HG02759 (cell line): ENCODE results near the gene TMEM9B.

Experiments
- ATAC-seq: cut with Tn5 transposase; IDR thresholded peaks from one replicate; pipeline ENCODE4 v1.9.1; 2021; ENCODE audit warnings: mild to moderate bottlenecking, moderate library complexity; ENCODE audit not compliant: unreplicated experiment

TMEM9B gene

DNA sequence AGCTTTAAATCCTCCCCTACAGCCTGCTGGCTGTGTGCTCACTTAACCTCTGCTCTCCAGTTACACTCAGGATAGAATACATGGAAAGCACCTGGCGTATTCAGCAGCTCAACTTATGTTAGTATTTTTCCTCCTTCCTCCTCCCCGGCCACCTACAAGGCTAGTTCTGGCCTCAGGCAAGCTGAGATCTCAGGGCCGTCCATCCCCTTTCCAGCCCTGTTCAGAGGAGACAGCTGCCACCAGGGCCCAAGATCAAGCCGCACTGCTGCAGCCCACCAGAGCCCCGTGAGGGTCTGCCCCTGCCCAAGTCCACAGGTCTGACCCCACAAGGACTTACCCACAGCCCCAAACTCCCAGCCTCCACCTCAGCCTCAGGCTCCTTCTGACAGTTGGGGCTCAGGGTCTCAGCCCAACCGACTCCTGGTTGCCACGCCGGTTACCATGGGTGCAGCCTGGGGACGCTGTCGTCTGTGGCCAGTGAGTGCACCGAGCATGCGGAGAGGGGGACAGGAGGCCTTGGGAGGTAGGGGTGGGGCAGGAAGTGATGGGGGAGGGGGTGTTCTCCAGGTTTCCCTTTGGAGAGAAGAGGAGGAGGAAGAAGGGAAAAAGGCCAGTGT, 31.6 kb downstream of the TMEM9B start, which contains the start of gene C11orf16:
C11orf16 (minus strand) TSS at position 384 of the 617 bp plus-strand sequence. CDS start 639 bp downstream, outside the sequence.
- no peak for ATAC-seq

DNA sequence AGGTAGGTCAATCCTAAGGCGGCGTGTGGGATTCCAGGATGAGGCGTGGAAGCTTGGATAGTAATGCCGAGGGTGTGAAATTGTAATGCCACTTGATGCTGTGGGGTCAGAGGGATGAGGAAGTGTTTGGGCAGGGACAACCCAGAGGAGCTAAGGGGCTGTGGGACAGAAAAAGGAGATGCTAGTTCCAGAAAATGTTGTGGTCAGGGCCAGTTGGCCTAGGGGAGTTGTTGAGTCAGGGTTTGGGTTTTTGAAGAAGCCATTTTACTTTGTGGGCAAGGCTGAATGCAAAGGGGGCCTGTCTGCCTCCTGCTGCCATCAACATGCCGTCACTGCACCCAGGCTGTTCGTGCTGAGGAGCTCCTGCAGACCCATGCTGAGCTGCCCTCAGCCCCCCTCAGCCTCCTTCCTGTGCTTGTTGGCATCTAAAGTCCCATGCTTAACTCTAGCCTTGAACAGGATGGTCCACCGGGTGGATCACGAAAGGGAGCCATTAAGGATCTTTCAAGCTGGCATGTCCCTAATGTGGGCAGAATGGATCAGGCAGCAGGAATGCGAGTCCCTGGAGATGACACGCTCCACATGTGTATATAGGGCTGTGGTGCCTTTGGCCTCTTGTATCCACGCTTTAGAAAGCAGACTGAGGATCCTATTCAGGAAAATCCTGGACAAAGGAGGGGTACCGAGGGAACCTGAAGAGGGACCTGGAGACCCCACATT, 33.6 kb downstream of the TMEM9B start:
- ATAC-seq = no peak

GRCh38 chr11:8928981-8929615, 35.1 kb downstream of the TMEM9B start:
- ATAC-seq = no peak

- ATAC-seq = no peak
Measured at GRCh38 chr11:8928205-8928604, 36.0 kb downstream of the TMEM9B start.

DNA sequence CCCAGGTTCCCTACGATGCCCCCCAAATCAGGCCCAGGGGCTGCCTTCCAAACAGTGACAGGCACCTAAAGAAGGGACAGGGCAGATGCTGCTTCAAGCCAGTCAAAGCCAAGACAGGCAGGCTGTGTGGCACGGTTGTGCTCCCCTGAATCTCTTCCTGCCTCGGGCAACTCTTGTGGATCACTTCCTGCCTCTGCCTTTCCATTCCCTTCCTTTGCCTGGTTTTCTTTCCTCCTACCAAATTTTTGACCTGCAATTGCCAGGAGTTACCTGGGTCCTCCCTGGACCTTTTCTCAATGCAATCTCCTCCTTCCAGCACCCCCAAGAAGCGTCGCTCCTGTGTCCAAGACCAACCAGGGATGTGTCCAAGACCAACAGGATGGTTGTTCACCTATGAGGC, 37.0 kb downstream of the TMEM9B start:
- no peak for ATAC-seq

GRCh38 chr11:8926236-8926635, 38.0 kb downstream of the TMEM9B start:
- ATAC-seq = no peak

GRCh38 chr11:8925711-8926110, 38.5 kb downstream of the TMEM9B start:
- no peak for ATAC-seq

DNA sequence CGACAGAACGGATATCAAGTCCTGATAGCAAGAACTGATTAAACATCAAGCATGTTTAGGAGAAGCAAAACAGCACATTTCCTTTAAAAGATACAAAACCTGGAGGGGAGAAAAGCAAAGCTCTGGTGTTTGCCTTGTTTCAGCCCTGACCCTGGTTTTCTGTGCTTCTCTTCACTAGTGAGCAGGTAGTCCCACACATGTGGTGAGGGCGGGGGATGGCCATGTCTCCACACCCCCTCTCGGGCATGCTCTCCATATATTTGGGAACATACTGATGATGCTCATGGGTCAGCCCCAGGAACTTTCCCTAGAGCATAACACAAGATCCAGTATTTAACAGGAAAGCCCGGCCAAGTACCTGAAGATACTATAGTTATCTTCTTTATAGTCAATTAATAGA, 41.6 kb downstream of the TMEM9B start:
- no peak for ATAC-seq

GRCh38 chr11:8917157-8917825, 47.0 kb downstream of the TMEM9B start:
- no peak for ATAC-seq

- no peak for ATAC-seq
Measured at GRCh38 chr11:8914661-8915018, 49.6 kb downstream of the TMEM9B start.

- ATAC-seq = no peak
Measured at GRCh38 chr11:8913961-8914660, 50.1 kb downstream of the TMEM9B start.

- peak; percentile 91 for ATAC-seq
Measured at GRCh38 chr11:8911029-8911823, 53.0 kb downstream of the TMEM9B start, which contains the start of gene AKIP1. AKIP1 (plus strand) TSS chr11:8911189; CDS start chr11:8911450, 261 bp downstream.

DNA sequence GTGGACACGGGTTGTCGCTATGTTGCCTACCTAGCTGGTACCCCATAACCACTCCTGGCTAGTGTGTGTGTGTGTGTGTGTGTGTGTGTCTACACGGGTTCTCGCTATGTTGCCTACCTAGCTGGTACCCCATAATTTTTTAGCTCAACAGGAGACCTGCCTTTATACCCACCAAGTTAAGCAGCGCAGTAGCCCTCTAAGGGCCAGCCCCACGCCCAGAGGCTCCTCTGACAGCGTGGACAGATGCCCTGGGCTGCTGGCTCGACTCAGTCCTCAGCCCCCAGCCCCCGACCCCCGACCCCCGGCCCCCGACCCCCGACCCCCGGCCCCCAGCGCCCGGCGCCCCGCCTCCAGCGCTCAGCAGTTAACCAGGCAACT, 53.6 kb downstream of the TMEM9B start:
- peak; percentile 2 for ATAC-seq

GRCh38 chr11:8908099-8908498, 56.1 kb downstream of the TMEM9B start:
- no peak for ATAC-seq

DNA sequence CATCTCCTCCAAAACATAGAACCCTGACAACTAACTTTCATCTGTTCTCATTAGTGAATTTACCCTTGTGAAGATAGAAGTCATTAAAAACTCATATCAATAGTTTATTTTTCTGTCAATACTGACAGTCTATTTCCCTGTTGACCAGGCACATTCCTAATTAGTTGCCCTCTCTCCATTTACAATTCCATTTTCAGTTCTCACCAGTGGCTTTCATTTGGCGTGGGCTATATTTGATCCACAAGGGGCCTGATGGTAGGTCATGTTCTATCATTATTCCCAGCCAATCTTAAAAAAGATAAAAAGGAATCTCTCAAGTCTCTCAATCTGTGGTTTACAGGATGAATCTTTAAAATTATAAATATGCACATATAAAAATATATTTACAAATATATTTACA, 57.1 kb downstream of the TMEM9B start:
- no peak for ATAC-seq

DNA sequence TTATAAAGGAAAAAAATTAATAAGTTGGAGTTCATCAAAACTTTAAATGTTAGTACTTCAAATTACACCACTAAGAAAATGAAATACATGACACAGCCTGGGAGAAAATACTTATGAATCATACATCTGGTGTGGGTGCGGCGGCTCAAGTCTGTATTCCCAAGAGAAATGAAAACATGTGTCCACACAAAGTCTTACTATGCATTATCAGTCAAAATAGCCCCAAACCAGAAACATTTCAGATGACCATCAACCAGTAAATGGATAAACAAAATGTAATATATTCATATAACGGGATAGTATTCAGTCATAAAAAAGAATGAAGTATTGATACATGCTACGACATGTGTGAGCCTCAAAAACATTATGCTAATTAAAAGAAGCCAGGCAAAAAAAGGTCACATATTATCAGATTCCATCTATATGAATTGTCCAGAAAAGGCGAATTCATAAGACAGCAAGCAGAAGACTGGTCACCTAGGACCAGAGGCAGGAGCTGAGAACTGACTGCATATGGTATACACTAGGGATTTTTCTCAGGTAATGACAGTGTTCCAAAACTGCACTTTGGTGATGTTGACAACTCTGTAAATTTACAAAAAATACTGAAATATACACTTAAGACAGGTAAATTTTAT, 58.6 kb downstream of the TMEM9B start:
- ATAC-seq = no peak

DNA sequence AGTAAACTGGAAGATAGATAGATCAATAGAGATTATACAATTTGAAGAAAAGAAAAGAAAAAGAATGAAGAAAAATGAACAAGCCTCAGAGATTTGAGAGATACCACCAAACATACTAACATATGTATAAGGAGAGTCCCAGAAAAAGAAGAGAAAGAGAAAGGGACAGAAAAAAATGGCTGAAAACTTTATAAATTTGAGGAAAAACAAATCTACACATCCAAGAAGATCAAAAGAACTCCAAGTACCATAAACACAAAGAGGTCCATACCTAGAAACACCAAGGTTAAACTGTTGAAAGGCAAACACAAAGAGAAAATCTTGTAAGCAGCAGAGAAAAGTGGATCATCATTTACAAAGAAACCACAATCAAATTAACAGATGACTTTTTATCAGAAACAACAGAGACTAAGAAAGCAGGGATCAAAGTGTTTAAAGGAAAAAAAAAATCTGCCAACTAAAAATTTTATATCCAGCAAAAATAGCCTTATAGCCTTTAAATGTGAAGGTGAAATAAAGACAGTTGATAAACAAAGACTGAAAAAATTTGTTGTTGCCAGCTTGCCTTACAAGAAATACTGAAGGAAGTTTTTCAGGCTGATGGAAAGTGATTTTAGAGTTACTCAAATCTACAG, 65.0 kb downstream of the TMEM9B start:
- no peak for ATAC-seq
